HS-5 (cell line): Measurements from ENCODE around the gene CNOT11.
A peak's percentile ranks its signal among the peaks of the same experiment; 100 is the strongest.
"Not testable (repeated sequence)": the region's sequence is repeated elsewhere in the genome, so short reads cannot be mapped to it uniquely, and the experiment has no call there.

Source experiments
- DNase-seq: peaks from one replicate; pipeline ENCODE4 v3.0.0-alpha.2; 2012; ENCODE audit warnings: low read depth

Gene CNOT11

GRCh38 chr2:101245468-101245867 lies 7.2 kb upstream of the CNOT11 start:
- DNase-seq = not testable (repeated sequence)

- DNase-seq = not testable (repeated sequence)
These were observed 3.9 kb upstream of the CNOT11 start for GRCh38 chr2:101248756-101249155.

GRCh38 chr2:101249826-101250225 lies 2.9 kb upstream of the CNOT11 start:
- DNase-seq = no peak

GRCh38 chr2:101251246-101251781 lies 1.4 kb upstream of the CNOT11 start:
- not testable (repeated sequence) for DNase-seq

- no peak for DNase-seq
These were observed 760 bp upstream of the CNOT11 start for GRCh38 chr2:101251844-101252407.

- DNase-seq = peak; percentile 70
These were observed 472 bp downstream of the CNOT11 start for GRCh38 chr2:101253013-101253702.

- DNase-seq = peak; percentile 35
These were observed 1.2 kb downstream of the CNOT11 start for GRCh38 chr2:101253703-101254450.

GRCh38 chr2:101255501-101255900 lies 2.8 kb downstream of the CNOT11 start:
- DNase-seq = peak; percentile 72

GRCh38 chr2:101256316-101256715 lies 3.6 kb downstream of the CNOT11 start:
- no peak for DNase-seq

GRCh38 chr2:101258804-101259203 lies 6.1 kb downstream of the CNOT11 start:
- DNase-seq = no peak

- no peak for DNase-seq
These were observed 9.5 kb downstream of the CNOT11 start for GRCh38 chr2:101262142-101262541.

GRCh38 chr2:101263377-101263800 lies 10.7 kb downstream of the CNOT11 start:
- DNase-seq = no peak

GRCh38 chr2:101264360-101264939 lies 11.8 kb downstream of the CNOT11 start:
- DNase-seq = no peak

- no peak for DNase-seq
These were observed 13.3 kb downstream of the CNOT11 start for GRCh38 chr2:101265893-101266499.

- no peak for DNase-seq
These were observed 15.3 kb downstream of the CNOT11 start for GRCh38 chr2:101267671-101268656.

GRCh38 chr2:101270700-101271259 lies 18.1 kb downstream of the CNOT11 start:
- no peak for DNase-seq

GRCh38 chr2:101272045-101272784 lies 19.5 kb downstream of the CNOT11 start:
- DNase-seq = no peak

- no peak for DNase-seq
These were observed 20.4 kb downstream of the CNOT11 start for GRCh38 chr2:101273056-101273455.

- no peak for DNase-seq
These were observed 21.5 kb downstream of the CNOT11 start for GRCh38 chr2:101274142-101274541.

- DNase-seq = no peak
These were observed 24.4 kb downstream of the CNOT11 start for GRCh38 chr2:101277111-101277510.
